HepG2 (cell line): ENCODE data around the gene MICB. TPM values are rescaled to one million over a fixed set of nuclear protein-coding genes. Genes with fewer than 3 reads are reported as not detected.
A peak's percentile ranks its signal among the peaks of the same experiment; 100 is the strongest.

Source experiments
- ATF6 ChIP-seq: sonication (generic); formaldehyde crosslinking; conservative IDR thresholded peaks from 2 replicates; pipeline ENCODE4 v1.4.0; 2020; ENCODE audit warnings: missing genetic modification reagents
- HNRNPLL ChIP-seq: fragments of 200-400 bp; formaldehyde crosslinking; IDR thresholded peaks from 2 replicates; pipeline ENCODE4 v1.6.1; 2017; ENCODE audit warnings: mild to moderate bottlenecking, low read depth, low read length; ENCODE audit not compliant: poor library complexity, severe bottlenecking
- JDP2 ChIP-seq: sonication (generic); formaldehyde crosslinking; IDR thresholded peaks from 2 replicates; pipeline ENCODE4 v1.8.1; 2022; ENCODE audit warnings: missing genetic modification reagents, borderline replicate concordance
- NCOA5 ChIP-seq: sonication (generic); formaldehyde crosslinking; IDR thresholded peaks from 2 replicates; pipeline ENCODE4 v1.4.0; 2020; ENCODE audit warnings: missing genetic modification reagents
- NFE2 ChIP-seq: sonication (generic); formaldehyde crosslinking; IDR thresholded peaks from 2 replicates; pipeline ENCODE4 v1.4.0; 2020; ENCODE audit warnings: missing genetic modification reagents
- NR2F1 ChIP-seq, 2 experiments: fragments of 450-650 bp in 1 of 2; formaldehyde crosslinking in 1 of 2; IDR thresholded peaks; 2 replicates each; pipeline versions ENCODE4 v1.5.0 to v1.6.1; 2016 to 2020; ENCODE audit warnings: mild to moderate bottlenecking in 1 of 2, missing compliant biosample characterization in 1 of 2, missing genetic modification reagents in 1 of 2, moderate library complexity in 1 of 2
- PAWR ChIP-seq: sonication (generic); formaldehyde crosslinking; IDR thresholded peaks from 2 replicates; pipeline ENCODE4 v1.4.0; 2020; ENCODE audit warnings: missing genetic modification reagents, mild to moderate bottlenecking, borderline replicate concordance
- PAXIP1 ChIP-seq: sonication (generic); formaldehyde crosslinking; conservative IDR thresholded peaks from 2 replicates; pipeline ENCODE4 v1.4.0; 2020; ENCODE audit warnings: mild to moderate bottlenecking, missing genetic modification reagents, moderate library complexity
- POLR2G ChIP-seq: fragments of 200-400 bp; formaldehyde crosslinking; IDR thresholded peaks from 2 replicates; pipeline ENCODE4 v1.6.1; 2018; ENCODE audit warnings: mild to moderate bottlenecking, low read depth, low read length, moderate library complexity
- SP4 ChIP-seq: sonication (generic); formaldehyde crosslinking; IDR thresholded peaks from 2 replicates; pipeline ENCODE4 v1.8.1; 2023; ENCODE audit warnings: mild to moderate bottlenecking, missing genetic modification reagents
- ZNF30 ChIP-seq: sonication (generic); formaldehyde crosslinking; IDR thresholded peaks from 2 replicates; pipeline ENCODE4 v1.5.0; 2020; ENCODE audit warnings: mild to moderate bottlenecking, missing genetic modification reagents
- ZNF646 ChIP-seq: sonication (generic); formaldehyde crosslinking; IDR thresholded peaks from 2 replicates; pipeline ENCODE4 v1.9.0; 2021; ENCODE audit warnings: mild to moderate bottlenecking, missing genetic modification reagents
- ZNF720 ChIP-seq: sonication (generic); formaldehyde crosslinking; IDR thresholded peaks from 2 replicates; pipeline ENCODE4 v1.4.0; 2020; ENCODE audit warnings: missing genetic modification reagents
- ZNF772 ChIP-seq: sonication (generic); formaldehyde crosslinking; IDR thresholded peaks from 2 replicates; pipeline ENCODE4 v1.5.0; 2020; ENCODE audit warnings: mild to moderate bottlenecking, missing genetic modification reagents
- ZNF83 ChIP-seq: sonication (generic); formaldehyde crosslinking; IDR thresholded peaks from 2 replicates; pipeline ENCODE4 v1.4.0; 2020; ENCODE audit warnings: missing genetic modification reagents, mild to moderate bottlenecking, borderline replicate concordance
- ZSCAN21 ChIP-seq: sonication (generic); formaldehyde crosslinking; IDR thresholded peaks from 2 replicates; pipeline ENCODE4 v1.8.0; 2022; ENCODE audit warnings: mild to moderate bottlenecking, missing genetic modification reagents, moderate library complexity, borderline replicate concordance
- polyA plus RNA-seq, 8 experiments: library from polyadenylated mRNA; depleted of rRNA in 3 of 8; stranded (reverse) in 7 of 8; unstranded in 1 of 8; fragments of >200 nt; fragmentation: Illumina TruSeq in 4 of 8; extraction: Trizol in 4 of 8; gene quantifications; 2 replicates each; pipeline versions ENCODE4 v1.2.1 to v1.2.3, GENCODE V29; 2011 to 2016; ENCODE audit warnings: low read depth in 4 of 8, missing spikeins in 1 of 8, mixed read lengths in 1 of 8; ENCODE audit not compliant: insufficient read depth in 1 of 8
- total RNA-seq, 5 experiments: library from RNA; depleted of rRNA; stranded (reverse); fragments of >200 nt; fragmentation: Illumina TruSeq; extraction: Trizol; gene quantifications; 2 replicates each; pipeline ENCODE4 v1.2.3, GENCODE V29; 2016; ENCODE audit warnings: low read depth in 1 of 5

The MICB gene
- total and polyA plus RNA-seq, 2 of the 13 experiments (the other 11 are each of a cell fraction or from before 2014, with no cell fraction given): 12.5 to 12.8 TPM

- TF ChIP-seq ZNF646 (CRISPR knock-in tag): no peak
- peak; percentile 36 for TF ChIP-seq ZNF83
- peak; percentile 93; the same call in 1 of the 2 replicates for TF ChIP-seq ZNF30 (CRISPR knock-in tag)
- TF ChIP-seq ZNF720 (CRISPR knock-in tag): peak; percentile 84
- no peak for TF ChIP-seq JDP2
- peak; percentile 54; the same call in 1 of the 2 replicates for TF ChIP-seq PAXIP1 (CRISPR knock-in tag)
- peak; percentile 27 for TF ChIP-seq HNRNPLL
- TF ChIP-seq ATF6 (CRISPR knock-in tag): peak; percentile 43; the same call in 1 of the 2 replicates
- peak; percentile 97 for TF ChIP-seq POLR2G
- no peak for TF ChIP-seq NCOA5 (CRISPR knock-in tag)
- TF ChIP-seq SP4: peak; percentile 78
- no peak; a peak in 1 of 4 replicates for TF ChIP-seq NR2F1 (CRISPR knock-in tag; IDR thresholded peaks at IDR 0.05)
- TF ChIP-seq ZSCAN21 (CRISPR knock-in tag): no peak; the same call in 1 of the 2 replicates
- 0 out of 2 replicates have a peak, but pooled peaks have one; percentile 48 for TF ChIP-seq PAWR
- TF ChIP-seq ZNF772 (CRISPR knock-in tag): peak; percentile 62
- TF ChIP-seq NFE2 (CRISPR knock-in tag): no peak
Observed at GRCh38 chr6:31541658-31542521, 43.9 kb downstream of the MICB start, which contains the start of gene DDX39B (continued).
